K562 (cell line): ENCODE measurements around the gene AHI1. TPM values are rescaled to one million over a fixed set of nuclear protein-coding genes. Genes with fewer than 3 reads are reported as not detected.

Experiments
- CEBPB ChIP-seq: fragments of 450-650 bp; IDR thresholded peaks from 2 replicates; pipeline ENCODE4 v1.6.1; 2016; ENCODE audit warnings: missing genetic modification characterization, missing compliant biosample characterization
- MAFK ChIP-seq: IDR thresholded peaks from 2 replicates; pipeline ENCODE4 v1.6.1; 2011; ENCODE audit warnings: low read length, improper control_type of control experiment
- SUPT5H ChIP-seq: fragments of 450-650 bp; IDR thresholded peaks from 2 replicates; pipeline ENCODE4 v1.6.1; 2016
- TGIF2 ChIP-seq: sonication (generic); formaldehyde crosslinking; IDR thresholded peaks from 2 replicates; pipeline ENCODE4 v1.8.1; 2022; ENCODE audit warnings: mild to moderate bottlenecking, missing genetic modification reagents, moderate library complexity
- ZNF644 ChIP-seq: fragments of 200-800 bp; sonication (Bioruptor generic); IDR thresholded peaks from 2 replicates; pipeline ENCODE4 v1.6.1; 2016; ENCODE audit warnings: low read depth, missing genetic modification characterization, missing compliant biosample characterization
- polyA plus RNA-seq, 8 experiments: library from polyadenylated mRNA; depleted of rRNA in 4 of 8; stranded (reverse) in 5 of 8; unstranded in 3 of 8; fragments of >200 nt; fragmentation: Nextera tagmentation in 2 of 8; fragmentation: Illumina TruSeq in 1 of 8; extraction: Ambion mirVana in 2 of 8; extraction: Trizol in 1 of 8; gene quantifications; 2 replicates each; pipeline versions ENCODE4 v1.2.1 to v1.2.3, GENCODE V29; 2011 to 2014; ENCODE audit warnings: inconsistent platforms in 1 of 8, missing spikeins in 1 of 8
- total RNA-seq, 7 experiments: library from RNA; depleted of rRNA in 6 of 7; stranded (reverse); fragments of >200 nt in 6 of 7; fragmentation: Illumina TruSeq in 2 of 7; extraction: Trizol in 2 of 7; gene quantifications; 2 replicates each; pipeline versions ENCODE4 v1.2.1 to v1.2.3, GENCODE V29; 2011 to 2021; ENCODE audit warnings: low replicate concordance in 1 of 7
- TF ChIP-seq, protein P1 (sequence below), 2 experiments: fragments of 450-650 bp; IDR thresholded peaks; 2 replicates each; pipeline ENCODE4 v1.6.1; 2016; ENCODE audit warnings: mild to moderate bottlenecking in 2 of 2, borderline replicate concordance in 1 of 2, low read depth in 1 of 2, moderate library complexity in 1 of 2
- TF ChIP-seq, protein P2 (sequence below): sonication (generic); formaldehyde crosslinking; IDR thresholded peaks from 2 replicates; pipeline ENCODE4 v1.8.1; 2023; ENCODE audit warnings: mild to moderate bottlenecking, missing genetic modification reagents, moderate library complexity
- TF ChIP-seq, protein P3 (sequence below): fragments of 450-650 bp; formaldehyde crosslinking; IDR thresholded peaks from 2 replicates; pipeline ENCODE4 v1.4.0; 2022; ENCODE audit warnings: missing genetic modification characterization
- TF ChIP-seq, protein P4 (sequence below): fragments of 250-450 bp; sonication (Bioruptor Pico); IDR thresholded peaks from 2 replicates; pipeline ENCODE4 v1.4.0; 2020; ENCODE audit warnings: mild to moderate bottlenecking, moderate library complexity
- TF ChIP-seq, protein P5 (sequence below), 2 experiments: fragments of 450-650 bp in 1 of 2; IDR thresholded peaks; 2 replicates each; pipeline ENCODE4 v1.6.1; 2011 to 2017; ENCODE audit warnings: low read depth in 2 of 2, antibody characterized with exemption in 1 of 2, borderline replicate concordance in 1 of 2, low read length in 1 of 2, mild to moderate bottlenecking in 1 of 2, mixed read lengths in 1 of 2; ENCODE audit not compliant: control insufficient read depth in 1 of 2

The AHI1 gene
- total and polyA plus RNA-seq, 9 of the 15 experiments (the other 6 are each of a cell fraction or from before 2014, with no cell fraction given), result 24.7 to 54.9 (median 32.2) TPM

DNA sequence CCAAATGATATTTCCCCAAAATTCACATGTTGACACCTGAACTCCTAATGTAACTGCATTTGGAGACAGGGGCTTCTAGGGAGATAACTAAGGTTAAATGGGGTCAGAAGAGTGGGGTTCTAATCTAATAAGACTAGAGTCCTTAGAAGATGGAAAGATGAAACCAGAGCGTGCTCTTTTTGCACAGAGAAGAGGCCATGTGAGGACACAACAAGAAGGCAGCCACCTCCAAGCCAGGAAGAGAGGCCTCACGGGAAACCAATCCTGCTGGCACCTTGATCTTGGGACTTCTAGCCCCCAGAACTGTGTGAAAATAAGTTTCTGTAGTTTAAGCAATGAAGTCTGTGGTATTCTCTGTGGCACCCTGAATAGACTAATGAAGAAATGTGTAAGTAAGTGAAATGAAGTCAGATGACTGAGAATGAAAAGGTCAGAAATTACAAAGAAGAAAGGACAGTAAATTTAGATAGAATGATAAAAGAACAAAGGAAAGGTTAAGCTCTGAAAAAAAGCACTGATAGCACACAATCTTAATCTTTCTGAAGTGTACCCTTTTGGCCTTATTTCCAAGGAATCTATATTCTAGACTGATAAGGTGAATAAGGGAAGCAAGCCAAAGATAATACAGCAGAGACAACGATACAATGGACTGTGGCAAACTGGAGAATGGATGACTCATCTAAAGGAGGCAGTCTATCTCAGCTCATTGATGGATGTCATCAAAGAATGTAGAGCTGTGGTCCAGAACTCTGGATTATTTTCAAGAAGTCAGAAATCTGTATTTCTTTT is 206.1 kb downstream of the AHI1 start (continued):
- TF ChIP-seq, protein P1, sequence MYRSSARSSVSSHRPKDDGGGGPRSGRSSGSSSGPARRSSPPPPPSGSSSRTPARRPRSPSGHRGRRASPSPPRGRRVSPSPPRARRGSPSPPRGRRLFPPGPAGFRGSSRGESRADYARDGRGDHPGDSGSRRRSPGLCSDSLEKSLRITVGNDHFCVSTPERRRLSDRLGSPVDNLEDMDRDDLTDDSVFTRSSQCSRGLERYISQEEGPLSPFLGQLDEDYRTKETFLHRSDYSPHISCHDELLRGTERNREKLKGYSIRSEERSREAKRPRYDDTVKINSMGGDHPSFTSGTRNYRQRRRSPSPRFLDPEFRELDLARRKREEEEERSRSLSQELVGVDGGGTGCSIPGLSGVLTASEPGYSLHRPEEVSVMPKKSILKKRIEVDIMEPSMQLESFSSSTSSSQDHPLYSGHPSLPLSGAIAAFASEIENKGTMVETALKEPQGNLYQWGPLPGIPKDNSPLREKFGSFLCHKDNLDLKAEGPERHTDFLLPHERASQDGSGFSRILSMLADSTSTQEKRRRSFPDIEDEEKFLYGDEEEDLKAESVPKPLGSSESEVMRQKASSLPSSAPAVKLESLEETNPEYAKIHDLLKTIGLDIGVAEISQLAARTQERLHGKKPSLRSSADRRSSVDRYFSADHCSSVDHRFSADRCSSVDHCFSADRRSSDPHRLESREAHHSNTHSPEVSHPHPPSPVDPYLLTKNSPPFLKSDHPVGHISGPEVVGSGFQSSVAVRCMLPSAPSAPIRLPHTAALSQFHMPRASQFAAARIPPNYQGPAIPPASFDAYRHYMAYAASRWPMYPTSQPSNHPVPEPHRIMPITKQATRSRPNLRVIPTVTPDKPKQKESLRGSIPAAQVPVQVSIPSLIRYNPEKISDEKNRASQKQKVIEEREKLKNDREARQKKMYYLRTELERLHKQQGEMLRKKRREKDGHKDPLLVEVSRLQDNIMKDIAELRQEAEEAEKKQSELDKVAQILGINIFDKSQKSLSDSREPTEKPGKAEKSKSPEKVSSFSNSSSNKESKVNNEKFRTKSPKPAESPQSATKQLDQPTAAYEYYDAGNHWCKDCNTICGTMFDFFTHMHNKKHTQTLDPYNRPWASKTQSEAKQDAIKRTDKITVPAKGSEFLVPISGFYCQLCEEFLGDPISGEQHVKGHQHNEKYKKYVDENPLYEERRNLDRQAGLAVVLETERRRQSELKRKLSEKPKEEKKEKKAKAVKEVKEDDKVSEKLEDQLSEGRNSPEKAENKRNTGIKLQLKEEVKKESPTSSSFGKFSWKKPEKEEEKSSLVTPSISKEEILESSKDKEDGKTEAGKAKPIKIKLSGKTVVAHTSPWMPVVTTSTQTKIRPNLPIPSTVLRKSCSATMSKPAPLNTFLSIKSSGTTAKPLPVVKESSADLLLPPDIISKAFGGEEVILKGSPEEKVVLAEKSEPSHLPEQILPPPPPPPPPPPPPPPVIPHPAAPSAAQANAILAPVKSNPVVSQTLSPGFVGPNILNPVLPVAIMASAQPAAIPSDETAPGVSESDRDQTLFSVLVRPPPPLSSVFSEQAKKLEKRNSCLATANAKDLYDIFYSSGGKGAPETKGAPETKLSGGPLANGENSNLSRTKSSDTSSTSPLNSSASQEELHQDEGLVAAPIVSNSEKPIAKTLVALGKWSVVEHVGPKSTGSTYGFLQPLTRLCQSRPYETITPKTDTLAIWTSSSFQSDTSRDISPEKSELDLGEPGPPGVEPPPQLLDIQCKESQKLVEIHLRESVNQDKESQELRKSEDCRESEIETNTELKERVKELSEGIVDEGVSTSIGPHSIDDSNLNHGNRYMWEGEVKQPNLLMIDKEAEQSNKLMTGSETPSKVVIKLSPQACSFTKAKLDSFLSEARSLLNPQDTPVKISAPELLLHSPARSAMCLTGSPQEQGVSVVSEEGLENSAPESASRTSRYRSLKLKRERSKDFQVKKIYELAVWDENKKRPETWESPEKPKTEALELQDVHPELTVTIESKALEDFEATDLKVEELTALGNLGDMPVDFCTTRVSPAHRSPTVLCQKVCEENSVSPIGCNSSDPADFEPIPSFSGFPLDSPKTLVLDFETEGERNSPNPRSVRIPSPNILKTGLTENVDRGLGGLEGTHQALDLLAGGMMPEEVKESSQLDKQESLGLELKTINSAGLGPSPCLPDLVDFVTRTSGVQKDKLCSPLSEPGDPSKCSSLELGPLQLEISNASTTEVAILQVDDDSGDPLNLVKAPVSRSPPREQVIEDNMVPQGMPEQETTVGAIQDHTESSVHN (IDR thresholded peaks at IDR 0.05; ENCODE audit: borderline replicate concordance in 1 of 2, low read depth in 1 of 2), result no peak
- peak; percentile 29; the same call in 1 of the 2 replicates for TF ChIP-seq MAFK
- TF ChIP-seq, protein P2, sequence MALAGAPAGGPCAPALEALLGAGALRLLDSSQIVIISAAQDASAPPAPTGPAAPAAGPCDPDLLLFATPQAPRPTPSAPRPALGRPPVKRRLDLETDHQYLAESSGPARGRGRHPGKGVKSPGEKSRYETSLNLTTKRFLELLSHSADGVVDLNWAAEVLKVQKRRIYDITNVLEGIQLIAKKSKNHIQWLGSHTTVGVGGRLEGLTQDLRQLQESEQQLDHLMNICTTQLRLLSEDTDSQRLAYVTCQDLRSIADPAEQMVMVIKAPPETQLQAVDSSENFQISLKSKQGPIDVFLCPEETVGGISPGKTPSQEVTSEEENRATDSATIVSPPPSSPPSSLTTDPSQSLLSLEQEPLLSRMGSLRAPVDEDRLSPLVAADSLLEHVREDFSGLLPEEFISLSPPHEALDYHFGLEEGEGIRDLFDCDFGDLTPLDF (CRISPR knock-in tag), result no peak
- TF ChIP-seq ZNF644 (tag), result no peak
- TF ChIP-seq, protein P3, sequence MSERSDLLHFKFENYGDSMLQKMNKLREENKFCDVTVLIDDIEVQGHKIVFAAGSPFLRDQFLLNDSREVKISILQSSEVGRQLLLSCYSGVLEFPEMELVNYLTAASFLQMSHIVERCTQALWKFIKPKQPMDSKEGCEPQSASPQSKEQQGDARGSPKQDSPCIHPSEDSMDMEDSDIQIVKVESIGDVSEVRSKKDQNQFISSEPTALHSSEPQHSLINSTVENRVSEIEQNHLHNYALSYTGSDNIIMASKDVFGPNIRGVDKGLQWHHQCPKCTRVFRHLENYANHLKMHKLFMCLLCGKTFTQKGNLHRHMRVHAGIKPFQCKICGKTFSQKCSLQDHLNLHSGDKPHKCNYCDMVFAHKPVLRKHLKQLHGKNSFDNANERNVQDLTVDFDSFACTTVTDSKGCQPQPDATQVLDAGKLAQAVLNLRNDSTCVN, result no peak
- TF ChIP-seq CEBPB (tag), result no peak
- TF ChIP-seq, protein P4, sequence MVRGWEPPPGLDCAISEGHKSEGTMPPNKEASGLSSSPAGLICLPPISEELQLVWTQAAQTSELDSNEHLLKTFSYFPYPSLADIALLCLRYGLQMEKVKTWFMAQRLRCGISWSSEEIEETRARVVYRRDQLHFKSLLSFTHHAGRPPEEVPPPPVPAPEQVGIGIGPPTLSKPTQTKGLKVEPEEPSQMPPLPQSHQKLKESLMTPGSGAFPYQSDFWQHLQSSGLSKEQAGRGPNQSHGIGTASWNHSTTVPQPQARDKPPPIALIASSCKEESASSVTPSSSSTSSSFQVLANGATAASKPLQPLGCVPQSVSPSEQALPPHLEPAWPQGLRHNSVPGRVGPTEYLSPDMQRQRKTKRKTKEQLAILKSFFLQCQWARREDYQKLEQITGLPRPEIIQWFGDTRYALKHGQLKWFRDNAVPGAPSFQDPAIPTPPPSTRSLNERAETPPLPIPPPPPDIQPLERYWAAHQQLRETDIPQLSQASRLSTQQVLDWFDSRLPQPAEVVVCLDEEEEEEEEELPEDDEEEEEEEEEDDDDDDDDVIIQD (CRISPR knock-in tag), result no peak
- no peak for TF ChIP-seq TGIF2 (CRISPR knock-in tag)
- TF ChIP-seq, protein P5, sequence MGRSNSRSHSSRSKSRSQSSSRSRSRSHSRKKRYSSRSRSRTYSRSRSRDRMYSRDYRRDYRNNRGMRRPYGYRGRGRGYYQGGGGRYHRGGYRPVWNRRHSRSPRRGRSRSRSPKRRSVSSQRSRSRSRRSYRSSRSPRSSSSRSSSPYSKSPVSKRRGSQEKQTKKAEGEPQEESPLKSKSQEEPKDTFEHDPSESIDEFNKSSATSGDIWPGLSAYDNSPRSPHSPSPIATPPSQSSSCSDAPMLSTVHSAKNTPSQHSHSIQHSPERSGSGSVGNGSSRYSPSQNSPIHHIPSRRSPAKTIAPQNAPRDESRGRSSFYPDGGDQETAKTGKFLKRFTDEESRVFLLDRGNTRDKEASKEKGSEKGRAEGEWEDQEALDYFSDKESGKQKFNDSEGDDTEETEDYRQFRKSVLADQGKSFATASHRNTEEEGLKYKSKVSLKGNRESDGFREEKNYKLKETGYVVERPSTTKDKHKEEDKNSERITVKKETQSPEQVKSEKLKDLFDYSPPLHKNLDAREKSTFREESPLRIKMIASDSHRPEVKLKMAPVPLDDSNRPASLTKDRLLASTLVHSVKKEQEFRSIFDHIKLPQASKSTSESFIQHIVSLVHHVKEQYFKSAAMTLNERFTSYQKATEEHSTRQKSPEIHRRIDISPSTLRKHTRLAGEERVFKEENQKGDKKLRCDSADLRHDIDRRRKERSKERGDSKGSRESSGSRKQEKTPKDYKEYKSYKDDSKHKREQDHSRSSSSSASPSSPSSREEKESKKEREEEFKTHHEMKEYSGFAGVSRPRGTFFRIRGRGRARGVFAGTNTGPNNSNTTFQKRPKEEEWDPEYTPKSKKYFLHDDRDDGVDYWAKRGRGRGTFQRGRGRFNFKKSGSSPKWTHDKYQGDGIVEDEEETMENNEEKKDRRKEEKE (IDR thresholded peaks at IDR 0.05; ENCODE audit: borderline replicate concordance in 1 of 2, control insufficient read depth in 1 of 2, low read depth in 2 of 2, low read length in 1 of 2), result no peak
- TF ChIP-seq SUPT5H, result no peak
